Gastroesophageal sphincter (tissue), 4 donors: Measurements from ENCODE around the gene CDH24. TPM values are rescaled to one million over a fixed set of nuclear protein-coding genes. Genes with fewer than 3 reads are reported as not detected.

Source experiments
- ATAC-seq: fragments of 150-250 bp; one replicate; pipeline ENCODE4 v1.9.1; 2016; ENCODE audit warnings: mild to moderate bottlenecking, moderate library complexity
- H3K27ac ChIP-seq, 4 donors: fragments of 200-600 bp; sonication (generic) in 3 of 4; 1 replicate in 3 of 4; 2 replicates in 1 of 4; pipeline ENCODE4 v1.5.1; 2016 to 2019
- H3K27me3 ChIP-seq: fragments of 200-600 bp; sonication (generic); one replicate; pipeline ENCODE4 v1.5.1; 2019
- H3K36me3 ChIP-seq, 2 donors: fragments of 200-600 bp; sonication (generic); one replicate each; pipeline ENCODE4 v1.5.1; 2019; ENCODE audit warnings: control low read depth in 1 of 2
- H3K4me1 ChIP-seq, 3 donors: fragments of 200-600 bp; sonication (generic); 1 replicate in 2 of 3; 2 replicates in 1 of 3; pipeline ENCODE4 v1.5.1; 2016 to 2019; ENCODE audit warnings: control low read depth in 2 of 3
- H3K4me3 ChIP-seq, 2 donors: fragments of 200-600 bp; sonication (generic); one replicate each; pipeline ENCODE4 v1.5.1; 2019; ENCODE audit warnings: mild to moderate bottlenecking in 1 of 2, moderate library complexity in 1 of 2
- H3K9me3 ChIP-seq, 3 donors: fragments of 200-600 bp; sonication (generic); one replicate each; pipeline ENCODE4 v1.5.1; 2017 to 2019; ENCODE audit warnings: control low read depth in 2 of 3
- CTCF ChIP-seq, 4 experiments: fragments of 200-600 bp in 2 of 4; fragments of 450-650 bp in 2 of 4; sonication (generic) in 1 of 4; IDR thresholded peaks; one replicate each; pipeline ENCODE4 v1.5.1; 2017 to 2019; ENCODE audit warnings: antibody characterized with exemption in 4 of 4, mild to moderate bottlenecking in 2 of 4, moderate library complexity in 2 of 4
- EP300 ChIP-seq: sonication (generic); formaldehyde crosslinking; IDR thresholded peaks from one replicate; pipeline ENCODE4 v1.6.1; 2017; ENCODE audit warnings: antibody characterized with exemption, mild to moderate bottlenecking
- POLR2A ChIP-seq, 2 donors: fragments of 450-650 bp; IDR thresholded peaks; one replicate each; pipeline ENCODE4 v1.6.1; 2017; ENCODE audit warnings: antibody characterized with exemption in 2 of 2, mild to moderate bottlenecking in 2 of 2, moderate library complexity in 1 of 2
- POLR2AphosphoS5 ChIP-seq: sonication (generic); formaldehyde crosslinking; IDR thresholded peaks from one replicate; pipeline ENCODE4 v1.6.1; 2017; ENCODE audit warnings: antibody characterized with exemption
- WGBS, 2 donors: methylation state at CpG; one replicate each; pipeline ENCODE4 v1.1.5; 2018; ENCODE audit warnings: low coverage in 1 of 2; 5-methylcytosine and 5-hydroxymethylcytosine counted together
- total RNA-seq, 4 donors: library from RNA; depleted of rRNA; stranded (reverse); fragments of >200 nt; gene quantifications; one replicate each; pipeline ENCODE4 v1.1.0, GENCODE V29; 2016

CDH24 gene
- total RNA-seq, 4 donors from 2014 or later, result 1.5 to 3.6 (median 2.6) TPM

GRCh38 chr14:23042162-23042965 lies 15.0 kb downstream of the CDH24 start, which contains the start of gene PSMB11:
PSMB11 (plus strand) TSS chr14:23042212; CDS start chr14:23042226, 14 bp downstream.
- Histone ChIP-seq H3K9me3 (no peaks in the 10 kb centered on the region), H3K27ac (no peak within 1 kb of the TSS), H3K27me3 (peaks cover 3% of the 10 kb centered on the region), H3K36me3 (no peaks in the 10 kb centered on the region), H3K4me1 (peaks cover 0 to under 1% (median 0%) of the 10 kb centered on the region in 3 donors), H3K4me3 (no peak within 1 kb of the TSS)
- WGBS, 2 donors, result no CpG with 5 or more reads among the region's 36 CpGs
- TF ChIP-seq EP300 (no peak), POLR2A (IDR thresholded peaks at IDR 0.05) (no peak), POLR2AphosphoS5 (no peak), CTCF (IDR thresholded peaks at IDR 0.05) (no peak)
- ATAC-seq, result no peak

- no peak overlapping the region for H3K4me3 ChIP-seq
- no peaks in the 10 kb centered on the region for H3K36me3 ChIP-seq
- no peaks in the 10 kb centered on the region for H3K9me3 ChIP-seq
- WGBS, 2 donors, result 67% methylated on average over 3 of the region's 8 CpGs; no CpG with 5 or more reads in 1 of the 2 donors
- H3K27ac ChIP-seq, result no peak overlapping the region
- H3K4me1 ChIP-seq, result no peaks in the 10 kb centered on the region
- no peak for ATAC-seq
- TF ChIP-seq POLR2AphosphoS5, result no peak
- no peak for TF ChIP-seq EP300
- no peak for TF ChIP-seq CTCF (IDR thresholded peaks at IDR 0.05)
- TF ChIP-seq POLR2A (IDR thresholded peaks at IDR 0.05), result no peak
- H3K27me3 ChIP-seq, result no peaks in the 10 kb centered on the region
Observed at GRCh38 chr14:23041729-23042128, 15.6 kb downstream of the CDH24 start.

- no peak overlapping the region for H3K27ac ChIP-seq
- ATAC-seq, result no peak
- H3K4me3 ChIP-seq, result no peak overlapping the region
- H3K9me3 ChIP-seq, result no peaks in the 10 kb centered on the region
- peaks cover 0 to 5% (median 0%) of the 10 kb centered on the region in 3 donors for H3K4me1 ChIP-seq
- WGBS, 2 donors, result 80 to 90% methylated on average over 1 to 2 of the region's 4 CpGs
- no peaks in the 10 kb centered on the region for H3K36me3 ChIP-seq
- no peaks in the 10 kb centered on the region for H3K27me3 ChIP-seq
- TF ChIP-seq EP300, result no peak
- no peak for TF ChIP-seq POLR2A (IDR thresholded peaks at IDR 0.05)
- TF ChIP-seq POLR2AphosphoS5, result no peak
- no peak for TF ChIP-seq CTCF (IDR thresholded peaks at IDR 0.05)
Observed at GRCh38 chr14:23040100-23040499, 17.2 kb downstream of the CDH24 start.

GRCh38 chr14:23035303-23036144 lies 21.8 kb downstream of the CDH24 start:
- Histone ChIP-seq H3K4me3 (peak overlapping the region; percentile 65 to 85), H3K36me3 (peaks cover 0 to 30% of the 10 kb centered on the region in 2 donors), H3K27ac (peak overlapping the region; percentile 70 to 93 (median 92)), H3K27me3 (no peaks in the 10 kb centered on the region), H3K4me1 (peaks cover 0 to 37% (median 6%) of the 10 kb centered on the region in 3 donors), H3K9me3 (no peaks in the 10 kb centered on the region)
- no peak for ATAC-seq
- WGBS, 2 donors, result 60 to 61% methylated on average over 12 to 14 of the region's 14 CpGs
- no peak for TF ChIP-seq POLR2AphosphoS5
- TF ChIP-seq CTCF (IDR thresholded peaks at IDR 0.05), result peak in 2 of 4 experiments; percentile 32 to 40
- TF ChIP-seq EP300, result no peak
- no peak for TF ChIP-seq POLR2A (IDR thresholded peaks at IDR 0.05)
